HG03378 (cell line): ENCODE measurements around the gene ADGRL2.

Source experiments
- ATAC-seq: cut with Tn5 transposase; IDR thresholded peaks from one replicate; pipeline ENCODE4 v1.9.1; 2021; ENCODE audit warnings: mild to moderate bottlenecking, moderate library complexity; ENCODE audit not compliant: unreplicated experiment

The ADGRL2 gene

GRCh38 chr1:81899214-81899821 is 98.6 kb downstream of the ADGRL2 start:
- no peak for ATAC-seq

- ATAC-seq, result no peak
Measured at GRCh38 chr1:81907575-81907974, 106.8 kb downstream of the ADGRL2 start.

GRCh38 chr1:81912383-81912782 is 111.6 kb downstream of the ADGRL2 start:
- ATAC-seq, result no peak

GRCh38 chr1:81915937-81916336 is 115.2 kb downstream of the ADGRL2 start:
- ATAC-seq, result no peak

- ATAC-seq, result no peak
Measured at GRCh38 chr1:81920245-81920740, 119.6 kb downstream of the ADGRL2 start.

- no peak for ATAC-seq
Measured at GRCh38 chr1:81920886-81921285, 120.2 kb downstream of the ADGRL2 start.

- ATAC-seq, result no peak
Measured at GRCh38 chr1:81921344-81921743, 120.6 kb downstream of the ADGRL2 start.

- ATAC-seq, result no peak
Measured at GRCh38 chr1:81921851-81922462, 121.2 kb downstream of the ADGRL2 start.

- no peak for ATAC-seq
Measured at GRCh38 chr1:81922955-81923354, 122.2 kb downstream of the ADGRL2 start.

GRCh38 chr1:81929106-81929505 is 128.4 kb downstream of the ADGRL2 start:
- no peak for ATAC-seq

- ATAC-seq, result no peak
Measured at GRCh38 chr1:81936853-81937252, 136.1 kb downstream of the ADGRL2 start.

GRCh38 chr1:81937791-81938450 is 137.2 kb downstream of the ADGRL2 start:
- ATAC-seq, result no peak

GRCh38 chr1:81948495-81948894 is 147.8 kb downstream of the ADGRL2 start:
- ATAC-seq, result no peak

- ATAC-seq, result no peak
Measured at GRCh38 chr1:81949421-81949820, 148.7 kb downstream of the ADGRL2 start.

GRCh38 chr1:81950037-81950436 is 149.3 kb downstream of the ADGRL2 start:
- ATAC-seq, result no peak

GRCh38 chr1:81950591-81951244 is 150.0 kb downstream of the ADGRL2 start:
- ATAC-seq, result no peak

- ATAC-seq, result no peak
Measured at GRCh38 chr1:81954534-81955020, 153.8 kb downstream of the ADGRL2 start.

- ATAC-seq, result no peak
Measured at GRCh38 chr1:81967951-81968350, 167.2 kb downstream of the ADGRL2 start.

GRCh38 chr1:81970416-81970815 is 169.7 kb downstream of the ADGRL2 start:
- no peak for ATAC-seq

- ATAC-seq, result no peak
Measured at GRCh38 chr1:81974222-81974841, 173.6 kb downstream of the ADGRL2 start.
